Fibroblast of lung (primary cell): Measurements from ENCODE around the gene CDKL5. TPM values are rescaled to one million over a fixed set of nuclear protein-coding genes. Genes with fewer than 3 reads are reported as not detected.

Experiments used
- DNase-seq, 2 donors: peaks; one replicate each; pipeline versions ENCODE4 v3.0.0 to v3.0.0-alpha.2; 2010; ENCODE audit warnings: low read depth in 2 of 2
- H2AFZ ChIP-seq: 2 replicates; pipeline ENCODE4 v1.5.1; 2012; ENCODE audit warnings: low read length, control low read depth, inconsistent platforms
- H3K27ac ChIP-seq: 2 replicates; pipeline ENCODE4 v1.5.1; 2011; ENCODE audit warnings: low read length, control low read depth; ENCODE audit not compliant: insufficient read depth
- H3K27me3 ChIP-seq: 2 replicates; pipeline ENCODE4 v1.5.1; 2011; ENCODE audit warnings: mild to moderate bottlenecking, low read length; ENCODE audit not compliant: control insufficient read depth, insufficient read depth
- H3K36me3 ChIP-seq: 2 replicates; pipeline ENCODE4 v1.5.1; 2011; ENCODE audit warnings: low read length; ENCODE audit not compliant: control insufficient read depth, insufficient read depth
- H3K4me1 ChIP-seq: 2 replicates; pipeline ENCODE4 v1.5.1; 2011; ENCODE audit warnings: low read length; ENCODE audit not compliant: control insufficient read depth, insufficient read depth; ENCODE audit errors: extremely low read depth
- H3K4me2 ChIP-seq: 2 replicates; pipeline ENCODE4 v1.5.1; 2011; ENCODE audit warnings: low read length, control low read depth; ENCODE audit not compliant: insufficient read depth; ENCODE audit errors: extremely low read depth
- H3K4me3 ChIP-seq, 4 experiments: fragments of 200-600 bp in 1 of 4; sonication (generic) in 1 of 4; replicated peaks in 1 of 4; 2 replicates each; pipeline ENCODE4 v1.5.1; 2011 to 2016; ENCODE audit warnings: low read length in 4 of 4, low read depth in 3 of 4, mild to moderate bottlenecking in 3 of 4, control low read depth in 2 of 4, inconsistent platforms in 1 of 4, mixed read lengths in 1 of 4; ENCODE audit not compliant: insufficient read depth in 1 of 4; ENCODE audit errors: control extremely low read depth in 1 of 4
- H3K79me2 ChIP-seq: 2 replicates; pipeline ENCODE4 v1.5.1; 2012; ENCODE audit warnings: mild to moderate bottlenecking, low read length, inconsistent platforms; ENCODE audit not compliant: control insufficient read depth, insufficient read depth
- H3K9ac ChIP-seq: 2 replicates; pipeline ENCODE4 v1.5.1; 2011; ENCODE audit warnings: mild to moderate bottlenecking, low read length, control low read depth; ENCODE audit not compliant: insufficient read depth
- H3K9me3 ChIP-seq: 2 replicates; pipeline ENCODE4 v1.5.1; 2012; ENCODE audit warnings: low read depth, low read length; ENCODE audit not compliant: control insufficient read depth, insufficient read depth
- H4K20me1 ChIP-seq: 2 replicates; pipeline ENCODE4 v1.5.1; 2011; ENCODE audit warnings: low read length; ENCODE audit not compliant: control insufficient read depth, insufficient read depth; ENCODE audit errors: extremely low read depth
- CTCF ChIP-seq, 2 donors: IDR thresholded peaks in 1 of 2; conservative IDR thresholded peaks in 1 of 2; 1 replicate in 1 of 2; 2 replicates in 1 of 2; pipeline ENCODE4 v1.5.1; 2011 to 2012; ENCODE audit warnings: low read length in 2 of 2, control low read depth in 1 of 2, inconsistent platforms in 1 of 2, low read depth in 1 of 2, mild to moderate bottlenecking in 1 of 2
- EZH2 ChIP-seq: IDR thresholded peaks from 2 replicates; pipeline ENCODE4 v1.5.1; 2012; ENCODE audit warnings: low read length, control low read depth, mild to moderate bottlenecking; ENCODE audit errors: missing control alignments
- polyA plus RNA-seq, 2 donors: library from polyadenylated mRNA; depleted of rRNA in 1 of 2; stranded (reverse) in 1 of 2; unstranded in 1 of 2; fragments of >200 nt; gene quantifications; 2 replicates each; pipeline ENCODE4 v1.2.1, GENCODE V29; 2011 to 2012; ENCODE audit warnings: missing spikeins in 1 of 2
- total RNA-seq: library from RNA; depleted of rRNA; stranded (reverse); fragments of >200 nt; gene quantifications from 2 replicates; pipeline ENCODE4 v1.2.1, GENCODE V29; 2014

CDKL5 gene
- total and polyA plus RNA-seq, 2 donors (not counting 1 experiment from before 2014, with no cell fraction given), result 5.0 to 6.6 TPM

GRCh38 chrX:18674417-18674787 lies 249.0 kb downstream of the CDKL5 start:
- no peaks in the 10 kb centered on the region for H3K4me1 ChIP-seq
- H3K27me3 ChIP-seq, result no peaks in the 10 kb centered on the region
- H3K27ac ChIP-seq, result no peak overlapping the region
- peak overlapping the region; percentile 71 for H3K4me2 ChIP-seq
- H3K9ac ChIP-seq, result no peak overlapping the region
- H2AFZ ChIP-seq, result peak overlapping the region; percentile 17
- TF ChIP-seq EZH2, result no peak
- TF ChIP-seq CTCF (conservative IDR thresholded peaks at IDR 0.05 in 1 of 2, IDR thresholded peaks at IDR 0.05 in 1 of 2; ENCODE audit: low read depth in 1 of 2, low read length in 2 of 2), result no peak
- H3K9me3 ChIP-seq, result no peaks in the 10 kb centered on the region
- H3K4me3 ChIP-seq, result peak overlapping the region; percentile 40 to 56 (median 51)
- no peak for DNase-seq
- no peaks in the 10 kb centered on the region for H4K20me1 ChIP-seq
- no peaks in the 10 kb centered on the region for H3K79me2 ChIP-seq
- H3K36me3 ChIP-seq, result no peaks in the 10 kb centered on the region

GRCh38 chrX:18674788-18675735 lies 249.7 kb downstream of the CDKL5 start:
- H3K4me3 ChIP-seq, result peak overlapping the region; percentile 40 to 69 (median 51)
- DNase-seq, result peak; percentile 48 to 75
- H3K4me1 ChIP-seq, result no peaks in the 10 kb centered on the region
- H3K36me3 ChIP-seq, result no peaks in the 10 kb centered on the region
- H3K9ac ChIP-seq, result peak overlapping the region; percentile 46
- no peaks in the 10 kb centered on the region for H3K9me3 ChIP-seq
- peak overlapping the region; percentile 2 for H3K27ac ChIP-seq
- no peak for TF ChIP-seq CTCF (conservative IDR thresholded peaks at IDR 0.05 in 1 of 2, IDR thresholded peaks at IDR 0.05 in 1 of 2; ENCODE audit: low read depth in 1 of 2, low read length in 2 of 2)
- TF ChIP-seq EZH2, result no peak
- H3K4me2 ChIP-seq, result peak overlapping the region; percentile 71
- H4K20me1 ChIP-seq, result no peaks in the 10 kb centered on the region
- H2AFZ ChIP-seq, result peak overlapping the region; percentile 35
- H3K27me3 ChIP-seq, result no peaks in the 10 kb centered on the region
- H3K79me2 ChIP-seq, result no peaks in the 10 kb centered on the region

- TF ChIP-seq CTCF (conservative IDR thresholded peaks at IDR 0.05 in 1 of 2, IDR thresholded peaks at IDR 0.05 in 1 of 2; ENCODE audit: low read depth in 1 of 2, low read length in 2 of 2) (no peak), EZH2 (no peak)
- Histone ChIP-seq H3K27ac (no peak overlapping the region), H3K4me1 (no peaks in the 10 kb centered on the region), H3K4me2 (no peak overlapping the region), H3K9ac (no peak overlapping the region), H3K79me2 (no peaks in the 10 kb centered on the region), H2AFZ (no peak overlapping the region), H3K9me3 (no peaks in the 10 kb centered on the region), H3K36me3 (no peaks in the 10 kb centered on the region), H3K4me3 (no peak overlapping the region), H4K20me1 (no peaks in the 10 kb centered on the region), H3K27me3 (no peaks in the 10 kb centered on the region)
- no peak for DNase-seq
Observed at GRCh38 chrX:18676050-18676449, 250.6 kb downstream of the CDKL5 start.
